CD14-positive monocyte (primary cell): ENCODE results near the gene YJU2. TPM values are rescaled to one million over a fixed set of nuclear protein-coding genes. Genes with fewer than 3 reads are reported as not detected.

Source experiments
- DNase-seq, 3 donors: peaks; one replicate each; pipeline ENCODE4 v3.0.0-alpha.2; 2011 to 2022
- H2AFZ ChIP-seq: 2 replicates; pipeline ENCODE4 v1.6.0; 2012; ENCODE audit warnings: mild to moderate bottlenecking, low read depth, low read length, inconsistent platforms; ENCODE audit not compliant: insufficient read depth, poor library complexity, severe bottlenecking
- H3K27ac ChIP-seq, 2 donors: 1 replicate in 1 of 2; 2 replicates in 1 of 2; pipeline ENCODE4 v1.5.1; 2012 to 2013; ENCODE audit warnings: low read length in 2 of 2, control low read depth in 1 of 2, inconsistent platforms in 1 of 2, low read depth in 1 of 2, mild to moderate bottlenecking in 1 of 2
- H3K27me3 ChIP-seq, 2 donors: one replicate each; pipeline versions ENCODE4 v1.6.0 to v1.6.1; 2011 to 2013; ENCODE audit warnings: low read length in 2 of 2; ENCODE audit not compliant: control insufficient read depth in 2 of 2, insufficient read depth in 2 of 2
- H3K36me3 ChIP-seq, 2 donors: replicated peaks in 1 of 2; 1 replicate in 1 of 2; 2 replicates in 1 of 2; pipeline versions ENCODE4 v1.5.1 to v1.6.1; 2012 to 2013; ENCODE audit warnings: low read length in 2 of 2, control low read depth in 1 of 2, inconsistent platforms in 1 of 2, mild to moderate bottlenecking in 1 of 2; ENCODE audit not compliant: insufficient read depth in 2 of 2, control insufficient read depth in 1 of 2
- H3K4me1 ChIP-seq, 2 donors: 1 replicate in 1 of 2; 2 replicates in 1 of 2; pipeline versions ENCODE4 v1.5.1 to v1.6.1; 2012 to 2013; ENCODE audit warnings: low read length in 2 of 2, control low read depth in 1 of 2, inconsistent platforms in 1 of 2, mild to moderate bottlenecking in 1 of 2, moderate library complexity in 1 of 2; ENCODE audit not compliant: insufficient read depth in 2 of 2, control insufficient read depth in 1 of 2
- H3K4me2 ChIP-seq: replicated peaks from 2 replicates; pipeline ENCODE3; 2012; ENCODE audit warnings: low read length, moderate library complexity, mild to moderate bottlenecking; ENCODE audit not compliant: poor library complexity, severe bottlenecking; ENCODE audit errors: extremely low read depth
- H3K4me3 ChIP-seq, 3 experiments: fragments of 200-600 bp in 1 of 3; sonication (generic) in 1 of 3; replicated peaks in 1 of 3; 1 replicate in 2 of 3; 2 replicates in 1 of 3; pipeline ENCODE4 v1.5.1; 2011 to 2013; ENCODE audit warnings: low read length in 3 of 3, mild to moderate bottlenecking in 3 of 3, control low read depth in 2 of 3, low read depth in 2 of 3, inconsistent platforms in 1 of 3, moderate library complexity in 1 of 3
- H3K79me2 ChIP-seq: 2 replicates; pipeline ENCODE4 v1.6.0; 2012; ENCODE audit warnings: mild to moderate bottlenecking, control low read depth, inconsistent platforms, low read length, moderate library complexity; ENCODE audit not compliant: insufficient read depth
- H3K9ac ChIP-seq: 2 replicates; pipeline ENCODE4 v1.6.0; 2017; ENCODE audit warnings: low read length, mild to moderate bottlenecking; ENCODE audit not compliant: insufficient read depth, poor library complexity, severe bottlenecking
- H3K9me3 ChIP-seq, 2 donors: replicated peaks in 1 of 2; 1 replicate in 1 of 2; 2 replicates in 1 of 2; pipeline versions ENCODE4 v1.5.1 to v1.6.1; 2012 to 2013; ENCODE audit warnings: low read length in 2 of 2, control low read depth in 1 of 2; ENCODE audit not compliant: control insufficient read depth in 1 of 2, insufficient read depth in 1 of 2
- H4K20me1 ChIP-seq: 2 replicates; pipeline ENCODE4 v1.6.0; 2012; ENCODE audit warnings: mild to moderate bottlenecking, low read length, control low read depth, moderate library complexity; ENCODE audit not compliant: insufficient read depth
- H3K27ac Mint-ChIP-seq, 7 donors: one replicate each; pipeline ENCODE4 v1.8.0; 2020; ENCODE audit warnings: mild to moderate bottlenecking in 7 of 7, mixed read lengths in 7 of 7, moderate library complexity in 6 of 7, inconsistent platforms in 2 of 7
- H3K27me3 Mint-ChIP-seq, 3 donors: one replicate each; pipeline ENCODE4 v1.8.0; 2021 to 2022; ENCODE audit warnings: low read depth in 3 of 3, mild to moderate bottlenecking in 3 of 3, mixed read lengths in 3 of 3, moderate library complexity in 3 of 3, inconsistent platforms in 1 of 3
- H3K36me3 Mint-ChIP-seq, 2 donors: one replicate each; pipeline ENCODE4 v1.8.0; 2020; ENCODE audit warnings: mixed read lengths in 2 of 2, inconsistent platforms in 1 of 2, mild to moderate bottlenecking in 1 of 2
- H3K4me1 Mint-ChIP-seq: one replicate; pipeline ENCODE4 v1.8.0; 2020; ENCODE audit warnings: mild to moderate bottlenecking, mixed read lengths
- H3K4me3 Mint-ChIP-seq, 2 donors: one replicate each; pipeline ENCODE4 v1.8.0; 2020; ENCODE audit warnings: mild to moderate bottlenecking in 2 of 2, mixed read lengths in 2 of 2, moderate library complexity in 1 of 2
- H3K9me3 Mint-ChIP-seq, 7 donors: one replicate each; pipeline ENCODE4 v1.8.0; 2020 to 2022; ENCODE audit warnings: mixed read lengths in 7 of 7, mild to moderate bottlenecking in 6 of 7, moderate library complexity in 6 of 7, inconsistent platforms in 2 of 7
- WGBS: methylation state at CpG from one replicate; pipeline ENCODE4 v1.1.5; 2013; ENCODE audit warnings: missing lambda C conversion rate; ENCODE audit not compliant: insufficient coverage; 5-methylcytosine and 5-hydroxymethylcytosine counted together
- intact Hi-C, 2 donors: fragments of 100-400 bp; cut with micrococcal nuclease; formaldehyde crosslinking; loops; one replicate each; pipeline versions ENCODE4 v1.15.0 to v1.15.1; 2023
- polyA plus RNA-seq, 3 donors: library from polyadenylated mRNA; depleted of rRNA in 1 of 3; unstranded in 2 of 3; stranded (reverse) in 1 of 3; fragments of 300-500 nt in 2 of 3; fragments of >200 nt in 1 of 3; fragmentation: Illumina TruSeq in 2 of 3; gene quantifications; 1 replicate in 2 of 3; 2 replicates in 1 of 3; pipeline ENCODE4 v1.2.3, GENCODE V29; 2012 to 2021
- TF ChIP-seq, protein P1 (sequence below): fragments of 200-600 bp; IDR thresholded peaks from one replicate; pipeline ENCODE4 v1.8.0; 2022; ENCODE audit warnings: antibody characterized with exemption, mild to moderate bottlenecking

Gene YJU2
- polyA plus RNA-seq, 3 donors, result 8.6 to 19.3 (median 13.4) TPM

DNA sequence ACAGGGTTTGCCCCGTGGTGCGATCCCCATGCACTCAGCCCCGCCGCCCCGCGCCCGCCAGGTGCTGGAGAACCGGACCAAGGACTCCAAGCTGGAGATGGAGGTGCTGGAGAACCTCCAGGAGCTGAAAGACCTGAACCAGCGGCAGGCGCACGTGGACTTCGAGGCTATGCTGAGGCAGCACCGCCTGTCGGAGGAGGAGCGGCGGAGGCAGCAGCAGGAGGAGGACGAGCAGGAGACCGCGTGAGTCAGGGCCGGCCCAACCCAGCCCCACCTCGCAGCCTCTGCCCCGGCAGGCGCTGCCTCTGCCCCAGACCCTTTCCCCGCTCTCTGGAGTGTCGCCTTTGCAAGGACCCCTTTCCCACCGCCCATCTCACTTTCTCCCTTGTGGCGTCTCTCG, 11.3 kb downstream of the YJU2 start:
- H4K20me1 ChIP-seq, result no peaks in the 10 kb centered on the region
- peak overlapping the region in 1 of 7 donors; percentile 75 for H3K27ac Mint-ChIP-seq
- H3K9me3 ChIP-seq, result peaks cover 20 to 28% of the 10 kb centered on the region in 2 donors
- H2AFZ ChIP-seq, result no peak overlapping the region
- peaks cover 7 to 28% (median 18%) of the 10 kb centered on the region in 7 donors for H3K9me3 Mint-ChIP-seq
- 96% methylated on average over 28 of the region's 28 CpGs for WGBS
- peaks cover 6% of the 10 kb centered on the region for H3K4me1 Mint-ChIP-seq
- no peak overlapping the region for H3K27ac ChIP-seq
- no peaks in the 10 kb centered on the region for H3K79me2 ChIP-seq
- peaks cover 63 to 99% of the 10 kb centered on the region in 2 donors for H3K36me3 Mint-ChIP-seq
- no peak for DNase-seq
- H3K27me3 ChIP-seq, result no peaks in the 10 kb centered on the region
- H3K36me3 ChIP-seq, result peaks cover 64 to 84% of the 10 kb centered on the region in 2 donors
- peaks cover 5 to 7% of the 10 kb centered on the region in 2 donors for H3K4me1 ChIP-seq
- no peak overlapping the region for H3K4me3 Mint-ChIP-seq
- TF ChIP-seq, protein P1, sequence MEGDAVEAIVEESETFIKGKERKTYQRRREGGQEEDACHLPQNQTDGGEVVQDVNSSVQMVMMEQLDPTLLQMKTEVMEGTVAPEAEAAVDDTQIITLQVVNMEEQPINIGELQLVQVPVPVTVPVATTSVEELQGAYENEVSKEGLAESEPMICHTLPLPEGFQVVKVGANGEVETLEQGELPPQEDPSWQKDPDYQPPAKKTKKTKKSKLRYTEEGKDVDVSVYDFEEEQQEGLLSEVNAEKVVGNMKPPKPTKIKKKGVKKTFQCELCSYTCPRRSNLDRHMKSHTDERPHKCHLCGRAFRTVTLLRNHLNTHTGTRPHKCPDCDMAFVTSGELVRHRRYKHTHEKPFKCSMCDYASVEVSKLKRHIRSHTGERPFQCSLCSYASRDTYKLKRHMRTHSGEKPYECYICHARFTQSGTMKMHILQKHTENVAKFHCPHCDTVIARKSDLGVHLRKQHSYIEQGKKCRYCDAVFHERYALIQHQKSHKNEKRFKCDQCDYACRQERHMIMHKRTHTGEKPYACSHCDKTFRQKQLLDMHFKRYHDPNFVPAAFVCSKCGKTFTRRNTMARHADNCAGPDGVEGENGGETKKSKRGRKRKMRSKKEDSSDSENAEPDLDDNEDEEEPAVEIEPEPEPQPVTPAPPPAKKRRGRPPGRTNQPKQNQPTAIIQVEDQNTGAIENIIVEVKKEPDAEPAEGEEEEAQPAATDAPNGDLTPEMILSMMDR, result no peak
- intact Hi-C loops, result no loop called here
- H3K9ac ChIP-seq, result no peak overlapping the region
- no peak overlapping the region for H3K4me3 ChIP-seq
- H3K27me3 Mint-ChIP-seq, result peaks cover 0 to 1% (median 0%) of the 10 kb centered on the region in 3 donors
- H3K4me2 ChIP-seq, result no peak overlapping the region

- peaks cover 0 to 1% (median 0%) of the 10 kb centered on the region in 3 donors for H3K27me3 Mint-ChIP-seq
- peaks cover 9% of the 10 kb centered on the region for H3K4me1 Mint-ChIP-seq
- H3K27ac Mint-ChIP-seq, result peak overlapping the region in 2 of 7 donors; percentile 50 to 73
- intact Hi-C loops, result loop anchor here in 1 of 2 donors (10.0 kb wide), 1 partner anchor 264 kb away; no protein-coding TSS in a partner anchor
- H3K9me3 Mint-ChIP-seq, result peaks cover 5 to 10% (median 7%) of the 10 kb centered on the region in 7 donors
- Histone ChIP-seq H3K4me2 (no peak overlapping the region), H3K4me3 (no peak overlapping the region), H3K9ac (no peak overlapping the region), H3K36me3 (peaks cover 57 to 81% of the 10 kb centered on the region in 2 donors), H4K20me1 (no peaks in the 10 kb centered on the region), H2AFZ (no peak overlapping the region), H3K4me1 (peaks cover 5 to 7% of the 10 kb centered on the region in 2 donors), H3K9me3 (peaks cover 7 to 12% of the 10 kb centered on the region in 2 donors), H3K27me3 (no peaks in the 10 kb centered on the region), H3K79me2 (no peaks in the 10 kb centered on the region), H3K27ac (peak overlapping the region in 1 of 2 donors; percentile 58)
- peaks cover 65 to 97% of the 10 kb centered on the region in 2 donors for H3K36me3 Mint-ChIP-seq
- TF ChIP-seq, protein P1, result no peak
- WGBS, result 84% methylated on average over 5 of the region's 11 CpGs
- no peak overlapping the region for H3K4me3 Mint-ChIP-seq
- DNase-seq, result peak in 2 of 3 donors; percentile 14 to 25
Measured at GRCh38 chr19:4260613-4261191, 13.8 kb downstream of the YJU2 start.
